WERI-Rb-1 (cell line): ENCODE results near the gene CFI.
A peak's percentile ranks its signal among the peaks of the same experiment; 100 is the strongest.

Source experiments
- DNase-seq: peaks from one replicate; pipeline ENCODE4 v3.0.0-alpha.2; 2020
- H3K27ac ChIP-seq: fragments of 250-450 bp; sonication (Bioruptor Pico); 2 replicates; pipeline ENCODE4 v1.5.1; 2020; ENCODE audit warnings: mild to moderate bottlenecking, moderate library complexity
- H3K27me3 ChIP-seq: fragments of 250-450 bp; sonication (Bioruptor Pico); 2 replicates; pipeline ENCODE4 v1.5.1; 2021; ENCODE audit warnings: mild to moderate bottlenecking, low read depth, moderate library complexity; ENCODE audit not compliant: insufficient read depth, severe bottlenecking
- H3K36me3 ChIP-seq: fragments of 250-450 bp; sonication (Bioruptor Pico); 2 replicates; pipeline ENCODE4 v1.5.1; 2020; ENCODE audit warnings: mild to moderate bottlenecking, moderate library complexity
- H3K4me3 ChIP-seq: 2 replicates; pipeline ENCODE4 v1.5.1; 2011; ENCODE audit warnings: low read depth, mild to moderate bottlenecking, control low read depth, low read length
- H3K9me3 ChIP-seq: fragments of 250-450 bp; sonication (Bioruptor Pico); 2 replicates; pipeline ENCODE4 v1.5.1; 2021; ENCODE audit warnings: mild to moderate bottlenecking, moderate library complexity; ENCODE audit not compliant: severe bottlenecking
- TF ChIP-seq, protein P1 (sequence below): IDR thresholded peaks from 2 replicates; pipeline ENCODE4 v1.5.1; 2011; ENCODE audit warnings: low read depth, mild to moderate bottlenecking, control low read depth, inconsistent platforms, low read length

CFI gene

DNA sequence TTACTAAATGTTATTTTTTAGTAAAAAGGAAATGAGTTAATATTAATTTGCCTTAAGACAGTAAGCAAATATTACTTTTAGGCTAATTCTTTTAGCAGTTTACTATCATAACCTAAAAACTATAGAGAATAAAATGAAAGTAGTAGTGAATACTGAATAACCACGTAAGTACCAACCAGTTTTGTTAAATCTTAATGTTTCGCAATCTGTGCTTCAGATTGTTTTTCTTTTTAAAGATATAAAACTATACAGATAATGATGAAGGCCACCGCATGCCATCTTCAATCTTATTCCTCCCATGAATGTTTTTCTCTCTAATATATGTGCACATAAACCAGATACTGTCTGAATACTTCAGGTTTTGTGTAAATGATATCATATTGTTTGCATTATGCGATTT lies 32.0 kb upstream of the CFI start:
- no peak for DNase-seq
- H3K27me3 ChIP-seq, result no peaks in the 10 kb centered on the region
- no peak overlapping the region for H3K27ac ChIP-seq
- H3K4me3 ChIP-seq, result no peak overlapping the region
- H3K9me3 ChIP-seq, result no peaks in the 10 kb centered on the region
- H3K36me3 ChIP-seq, result no peaks in the 10 kb centered on the region
- TF ChIP-seq, protein P1, sequence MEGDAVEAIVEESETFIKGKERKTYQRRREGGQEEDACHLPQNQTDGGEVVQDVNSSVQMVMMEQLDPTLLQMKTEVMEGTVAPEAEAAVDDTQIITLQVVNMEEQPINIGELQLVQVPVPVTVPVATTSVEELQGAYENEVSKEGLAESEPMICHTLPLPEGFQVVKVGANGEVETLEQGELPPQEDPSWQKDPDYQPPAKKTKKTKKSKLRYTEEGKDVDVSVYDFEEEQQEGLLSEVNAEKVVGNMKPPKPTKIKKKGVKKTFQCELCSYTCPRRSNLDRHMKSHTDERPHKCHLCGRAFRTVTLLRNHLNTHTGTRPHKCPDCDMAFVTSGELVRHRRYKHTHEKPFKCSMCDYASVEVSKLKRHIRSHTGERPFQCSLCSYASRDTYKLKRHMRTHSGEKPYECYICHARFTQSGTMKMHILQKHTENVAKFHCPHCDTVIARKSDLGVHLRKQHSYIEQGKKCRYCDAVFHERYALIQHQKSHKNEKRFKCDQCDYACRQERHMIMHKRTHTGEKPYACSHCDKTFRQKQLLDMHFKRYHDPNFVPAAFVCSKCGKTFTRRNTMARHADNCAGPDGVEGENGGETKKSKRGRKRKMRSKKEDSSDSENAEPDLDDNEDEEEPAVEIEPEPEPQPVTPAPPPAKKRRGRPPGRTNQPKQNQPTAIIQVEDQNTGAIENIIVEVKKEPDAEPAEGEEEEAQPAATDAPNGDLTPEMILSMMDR, result no peak

DNA sequence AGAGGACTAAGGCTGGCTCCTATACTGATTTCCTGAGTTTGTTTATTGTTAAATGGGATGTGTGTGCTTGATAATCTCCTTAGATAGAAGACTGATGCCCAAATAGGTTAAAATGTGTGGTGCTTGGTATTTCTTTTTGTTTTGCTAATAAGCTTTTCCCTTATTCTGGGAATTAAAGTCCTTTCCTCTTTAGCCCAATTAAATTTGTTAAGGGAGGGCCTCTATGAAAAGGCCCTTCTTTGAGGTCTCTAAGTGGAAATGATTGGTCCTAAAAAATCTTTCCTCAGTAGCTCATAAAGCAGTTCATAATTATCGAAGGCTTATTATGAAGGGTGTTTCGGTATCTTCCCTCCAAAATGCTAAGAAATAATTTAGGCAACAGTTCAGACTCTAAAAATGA lies 25.9 kb upstream of the CFI start, which contains the start of gene RRH:
Gene RRH, plus strand, starts transcription at position 301 of the 400 bp plus-strand sequence. Its CDS starts 56 bp downstream, at position 357.
- TF ChIP-seq, protein P1, result no peak
- Histone ChIP-seq H3K36me3 (peaks cover 36% of the 10 kb centered on the region), H3K27me3 (no peaks in the 10 kb centered on the region), H3K4me3 (no peak within 1 kb of the TSS), H3K9me3 (no peaks in the 10 kb centered on the region), H3K27ac (no peak within 1 kb of the TSS)
- no peak for DNase-seq

DNA sequence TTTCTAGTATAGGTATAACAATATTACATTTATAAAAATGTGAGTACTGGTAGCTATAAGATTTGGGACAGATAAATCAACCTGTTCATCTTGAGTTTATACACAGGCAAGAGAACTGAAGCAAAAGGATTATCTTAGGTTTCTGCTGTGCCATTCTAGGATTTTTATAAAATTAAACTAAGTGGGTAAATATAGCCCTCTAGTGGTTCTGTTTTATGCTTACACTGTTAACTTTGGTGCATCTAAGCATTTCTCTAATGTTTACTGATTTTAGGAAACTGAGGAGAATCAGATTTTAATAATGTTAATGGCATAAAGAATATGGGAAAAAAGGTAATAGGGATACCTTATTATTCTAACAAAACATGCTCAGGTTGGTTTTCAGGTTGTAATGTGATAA lies 24.9 kb upstream of the CFI start:
- no peak for DNase-seq
- Histone ChIP-seq H3K27me3 (no peaks in the 10 kb centered on the region), H3K27ac (no peak overlapping the region), H3K36me3 (peaks cover 42% of the 10 kb centered on the region), H3K4me3 (no peak overlapping the region), H3K9me3 (no peaks in the 10 kb centered on the region)
- TF ChIP-seq, protein P1, result 0 out of 2 replicates have a peak, but pooled peaks have one; percentile 8

DNA sequence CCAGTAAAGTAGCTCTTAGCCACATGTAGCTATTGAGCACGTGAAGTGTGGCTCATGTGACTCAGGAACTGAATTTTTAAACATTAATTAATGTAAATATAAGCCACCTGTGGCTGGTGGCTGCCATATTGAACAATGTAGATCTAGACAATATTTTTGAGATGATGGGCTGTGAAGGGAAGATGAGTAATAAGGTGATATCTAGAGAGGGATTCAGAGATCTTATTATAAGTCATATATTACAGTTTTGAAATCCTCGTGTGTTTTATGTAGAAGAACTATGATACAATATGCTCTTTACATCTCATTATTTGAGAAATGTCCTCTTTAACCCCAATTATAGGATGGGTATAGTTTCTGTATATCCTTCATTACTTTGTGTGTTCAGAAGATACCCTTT lies 19.4 kb upstream of the CFI start:
- Histone ChIP-seq H3K27me3 (no peaks in the 10 kb centered on the region), H3K27ac (no peak overlapping the region), H3K9me3 (no peaks in the 10 kb centered on the region), H3K36me3 (peaks cover 85% of the 10 kb centered on the region), H3K4me3 (no peak overlapping the region)
- no peak for DNase-seq
- TF ChIP-seq, protein P1, result no peak

DNA sequence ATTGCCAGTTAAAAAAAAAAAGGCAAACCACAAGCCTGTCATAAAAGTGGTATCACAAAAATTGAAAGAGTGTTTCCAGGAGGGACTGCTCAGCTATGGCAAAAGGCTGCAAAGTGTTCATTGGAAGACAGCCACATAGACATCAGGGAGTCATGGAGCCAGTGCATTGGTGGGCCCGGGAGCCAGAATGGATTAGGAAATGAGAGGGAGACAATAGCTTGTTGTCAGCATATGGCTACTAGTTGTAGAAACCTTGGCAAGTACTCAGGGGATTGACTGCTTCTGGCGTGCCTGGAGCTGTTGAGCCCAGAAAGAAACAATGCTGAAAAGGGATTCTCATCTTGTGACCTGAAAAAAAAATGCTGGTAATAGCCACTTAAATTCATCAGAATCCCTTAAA lies 18.8 kb upstream of the CFI start:
- TF ChIP-seq, protein P1, result no peak
- no peaks in the 10 kb centered on the region for H3K9me3 ChIP-seq
- no peaks in the 10 kb centered on the region for H3K27me3 ChIP-seq
- H3K4me3 ChIP-seq, result no peak overlapping the region
- no peak for DNase-seq
- H3K27ac ChIP-seq, result no peak overlapping the region
- peaks cover 80% of the 10 kb centered on the region for H3K36me3 ChIP-seq

DNA sequence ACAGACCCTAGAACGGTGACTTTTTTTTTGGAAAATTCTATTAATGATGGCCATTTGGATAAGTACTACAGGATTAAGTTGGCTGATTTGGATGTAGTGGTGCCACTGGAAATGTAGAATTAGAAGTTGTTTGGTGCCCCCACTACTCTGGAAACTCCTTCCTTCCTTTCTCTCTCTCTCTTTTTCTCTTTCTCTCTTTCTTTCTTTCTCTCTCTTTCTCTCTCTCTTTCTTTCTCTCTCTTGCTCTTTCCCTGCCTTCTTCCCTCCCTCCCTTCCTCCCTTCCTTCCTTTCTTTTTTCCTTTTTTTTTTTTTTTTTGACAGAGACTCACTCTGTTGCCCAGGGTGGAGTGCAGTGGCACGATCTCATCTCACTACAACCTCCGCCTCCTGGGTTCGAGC lies 16.5 kb upstream of the CFI start:
- H3K4me3 ChIP-seq, result no peak overlapping the region
- no peaks in the 10 kb centered on the region for H3K9me3 ChIP-seq
- H3K36me3 ChIP-seq, result peaks cover 57% of the 10 kb centered on the region
- no peak overlapping the region for H3K27ac ChIP-seq
- DNase-seq, result no peak
- H3K27me3 ChIP-seq, result no peaks in the 10 kb centered on the region
- TF ChIP-seq, protein P1, result no peak
